GF-D8 (cell line): ENCODE data around the gene SKP1.

Source experiments
- DNase-seq: peaks from one replicate; lab custom pipeline; 2025; lab: John Stamatoyannopoulos, UW

Gene SKP1

DNA sequence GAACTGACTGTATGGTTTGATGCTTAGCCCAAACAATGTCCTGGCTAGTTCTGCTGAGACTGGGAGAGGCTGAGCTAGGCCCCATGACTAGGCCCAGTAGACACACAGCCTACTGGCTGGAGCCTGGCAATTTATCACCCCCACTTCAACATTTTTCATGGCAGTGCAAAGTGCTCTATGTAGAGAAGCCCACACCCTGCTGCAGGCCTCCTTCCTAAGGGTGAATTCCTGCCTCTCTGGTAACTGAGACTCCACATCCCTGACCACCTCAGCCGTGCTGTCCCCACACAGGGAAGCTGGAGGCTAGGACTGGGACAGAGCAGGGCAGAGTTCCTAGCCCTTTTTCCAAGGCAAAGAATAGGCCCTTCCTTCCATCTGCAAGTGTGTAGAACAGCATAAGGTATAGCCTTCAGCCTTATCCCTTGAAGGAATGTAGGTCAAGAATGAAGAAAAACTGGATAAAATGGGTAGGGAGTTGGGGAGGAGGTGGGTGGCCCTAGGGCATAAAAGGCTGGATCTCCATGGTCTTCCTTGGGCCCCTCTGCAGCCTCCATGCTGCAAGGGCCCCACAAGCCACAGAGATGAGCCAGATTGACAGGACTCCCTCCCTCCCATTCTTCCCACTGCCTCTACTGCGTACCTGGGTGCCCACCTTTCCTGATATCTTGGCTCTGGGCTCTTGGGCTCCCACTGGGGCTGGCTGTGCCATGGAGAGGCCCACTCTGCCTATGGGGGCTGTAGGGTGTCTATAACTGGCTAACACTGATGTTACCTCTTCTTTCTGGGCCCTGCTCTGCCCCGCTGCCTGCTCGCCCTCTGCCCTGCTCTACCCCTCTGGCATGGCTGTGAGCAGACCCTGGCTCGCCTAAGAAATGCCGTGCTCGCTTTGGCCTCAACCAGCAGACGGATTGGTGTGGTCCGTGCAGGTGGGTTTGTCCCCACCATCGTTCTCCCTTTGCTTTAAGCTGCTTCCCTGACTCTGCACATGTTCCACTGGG, 32.5 kb downstream of the SKP1 start:
- DNase-seq, result no peak

DNA sequence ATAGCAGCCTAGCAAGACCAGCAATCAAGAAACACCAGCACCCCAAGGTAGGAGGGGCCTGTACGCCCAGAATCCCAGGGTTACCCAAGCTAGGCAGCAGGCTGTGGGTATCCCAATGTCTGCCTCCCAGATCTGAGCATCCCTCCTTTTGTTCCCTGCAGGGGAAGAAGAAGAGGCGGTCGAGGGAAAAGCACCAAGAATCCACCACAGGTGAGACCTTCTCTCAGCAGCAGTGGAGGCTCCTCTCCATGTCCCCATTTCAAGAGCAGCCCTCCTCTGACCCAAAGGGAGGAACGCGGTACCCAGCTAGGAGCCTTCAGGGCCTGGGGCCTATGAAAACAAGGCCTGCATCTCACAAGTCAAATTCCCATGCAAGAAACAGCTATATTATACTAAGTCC, 33.3 kb downstream of the SKP1 start:
- DNase-seq, result no peak

DNA sequence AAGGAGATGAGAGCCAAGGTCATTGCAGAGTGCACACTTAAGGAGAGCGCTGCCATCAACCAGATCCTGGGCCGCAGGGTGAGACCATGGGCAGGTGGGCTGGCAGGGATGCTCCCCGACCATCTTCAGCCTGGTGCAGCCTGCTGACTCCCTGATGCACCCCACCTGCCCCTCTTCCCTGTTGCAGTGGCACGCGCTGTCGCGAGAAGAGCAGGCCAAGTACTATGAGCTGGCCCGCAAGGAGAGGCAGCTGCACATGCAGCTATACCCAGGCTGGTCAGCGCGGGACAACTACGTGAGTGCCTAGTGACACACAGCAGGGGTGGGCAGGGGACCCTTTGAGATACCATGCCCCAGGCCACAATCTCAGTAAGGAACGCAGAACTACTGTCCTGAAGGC, 33.9 kb downstream of the SKP1 start:
- no peak for DNase-seq

DNA sequence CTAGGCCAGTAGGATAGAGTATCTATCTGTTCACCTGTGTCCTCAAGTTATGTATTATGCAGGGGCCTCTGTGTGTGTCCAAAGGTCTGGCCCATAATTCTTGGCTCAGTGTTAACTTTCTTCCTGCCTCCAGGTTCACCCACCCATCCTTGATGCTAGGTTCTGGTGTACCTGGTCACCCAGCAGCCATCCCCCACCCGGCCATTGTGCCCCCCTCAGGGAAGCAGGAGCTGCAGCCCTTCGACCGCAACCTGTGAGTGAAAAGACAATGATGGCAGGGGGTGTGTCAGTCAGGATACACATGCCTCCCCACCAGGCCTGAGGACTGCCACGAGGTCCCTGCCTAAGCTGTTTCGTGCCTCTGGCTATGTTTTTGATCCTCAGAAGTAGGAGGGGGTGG, 34.7 kb downstream of the SKP1 start:
- no peak for DNase-seq

DNA sequence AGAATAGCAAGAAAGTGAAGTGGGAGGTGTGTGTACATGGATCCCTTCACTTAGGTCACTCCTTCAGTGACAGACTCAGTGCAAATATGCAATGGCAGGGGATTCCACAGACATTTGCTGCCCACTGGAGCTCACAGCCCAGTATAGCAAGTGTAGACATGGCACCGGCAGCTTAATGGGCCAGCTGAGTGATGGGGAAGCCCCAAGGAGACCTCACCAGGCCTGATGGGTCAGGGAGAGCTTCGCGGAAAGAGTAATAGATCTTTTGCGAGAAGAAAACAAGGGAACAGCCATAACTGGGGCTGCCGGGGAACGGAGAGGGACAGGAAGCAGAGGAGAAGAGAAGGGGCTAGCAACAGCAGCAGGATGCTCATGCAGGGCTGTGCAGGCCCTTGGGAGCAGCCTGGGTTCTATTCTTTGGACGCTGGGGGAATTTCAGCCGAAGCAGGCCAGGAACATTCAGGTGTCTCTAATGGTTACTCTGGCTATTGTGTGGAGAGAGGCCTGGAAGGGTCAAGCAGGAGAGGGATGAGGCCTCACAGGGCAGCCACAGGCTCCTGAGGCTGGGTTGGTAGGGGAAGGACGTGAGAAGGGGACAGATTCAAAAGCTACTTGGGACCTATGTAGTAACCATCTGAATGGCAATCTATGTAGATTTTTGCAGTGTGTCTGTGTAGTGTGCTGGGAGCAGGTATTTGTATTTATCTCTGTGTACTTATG, 35.3 kb downstream of the SKP1 start:
- no peak for DNase-seq

DNA sequence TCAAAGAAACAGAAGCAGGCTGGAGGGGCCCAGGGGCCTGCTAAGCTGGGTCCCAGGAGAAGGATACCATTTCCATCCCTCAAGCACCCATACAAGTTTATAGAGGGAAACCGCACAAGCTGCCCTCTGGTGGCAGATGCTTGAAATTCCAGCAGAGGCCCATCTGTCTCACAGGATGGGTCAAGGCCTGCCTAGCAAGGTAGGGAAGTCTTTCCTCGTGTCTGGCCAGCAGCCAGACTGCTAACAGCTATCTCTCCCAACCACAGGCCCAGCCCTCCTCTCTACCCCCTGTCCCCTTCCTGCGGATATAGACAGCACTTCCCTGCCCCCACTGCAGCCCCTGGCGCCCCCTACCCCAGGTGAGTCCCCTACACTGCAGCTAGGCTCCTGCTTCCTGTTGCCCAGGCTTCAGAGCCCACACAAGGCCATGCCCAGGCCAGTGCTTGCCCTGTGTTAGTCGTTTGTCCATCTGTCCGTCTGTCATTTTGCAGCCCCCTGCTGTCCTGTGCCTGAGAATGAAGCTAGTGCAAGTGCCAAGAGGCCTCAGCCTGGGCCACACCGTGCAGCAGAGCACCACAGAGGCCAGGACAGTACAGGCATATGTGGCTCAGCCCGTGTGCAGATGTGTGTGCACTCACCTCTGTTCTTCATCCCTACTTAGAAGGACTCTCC, 36.1 kb downstream of the SKP1 start:
- DNase-seq, result peak; percentile 24

DNA sequence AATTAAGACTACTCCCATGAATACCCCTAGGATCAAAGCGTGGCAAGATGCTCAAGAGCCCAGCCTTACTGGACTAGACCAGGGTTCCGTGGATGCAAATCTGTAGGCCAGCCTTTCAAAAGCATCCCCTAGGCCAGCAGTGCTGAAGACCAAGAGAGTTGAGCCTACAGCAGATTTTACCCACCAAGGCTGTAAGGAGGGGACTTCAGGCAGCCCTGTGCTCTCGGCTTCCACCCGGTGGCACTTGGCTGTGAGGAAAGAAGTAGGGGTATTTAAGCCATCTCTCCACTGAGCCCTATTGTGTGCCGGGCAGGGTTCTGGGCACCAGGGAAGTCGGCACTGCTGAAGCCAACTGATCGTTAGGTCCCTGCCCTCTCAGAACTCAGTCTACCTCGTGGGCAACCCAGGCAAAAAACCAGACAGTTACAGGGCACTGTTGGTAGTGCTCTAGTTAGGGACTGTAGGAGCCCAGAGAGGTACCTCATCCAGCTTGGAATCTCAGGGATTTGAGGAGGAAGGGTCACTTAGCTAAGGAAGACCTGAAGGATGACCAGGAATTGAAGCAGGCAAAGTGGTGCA, 36.8 kb downstream of the SKP1 start:
- DNase-seq, result no peak

DNA sequence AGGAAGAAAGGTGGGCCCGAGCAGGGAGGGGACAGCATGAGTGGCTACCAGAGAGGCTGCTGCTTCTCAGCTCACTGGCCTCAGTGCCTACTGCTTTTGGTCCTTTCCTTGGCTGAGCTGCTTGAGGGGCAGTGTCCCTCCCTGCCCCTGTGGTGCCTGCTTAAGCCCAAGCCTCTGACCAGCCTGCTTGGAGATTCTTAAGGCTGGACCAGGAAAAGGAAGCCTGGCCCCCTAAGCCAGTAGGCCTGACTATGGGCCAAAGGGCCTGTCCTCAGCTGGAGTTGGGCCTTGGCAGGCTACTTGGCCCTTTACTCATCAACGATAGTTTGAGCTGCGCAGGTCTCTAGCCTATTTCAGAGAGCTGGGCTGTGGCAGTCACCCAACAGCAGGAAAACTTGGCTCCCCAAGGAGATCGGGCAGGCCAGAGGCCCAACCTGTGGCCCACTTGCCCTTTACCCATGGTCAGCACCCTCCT, 37.3 kb downstream of the SKP1 start:
- no peak for DNase-seq

DNA sequence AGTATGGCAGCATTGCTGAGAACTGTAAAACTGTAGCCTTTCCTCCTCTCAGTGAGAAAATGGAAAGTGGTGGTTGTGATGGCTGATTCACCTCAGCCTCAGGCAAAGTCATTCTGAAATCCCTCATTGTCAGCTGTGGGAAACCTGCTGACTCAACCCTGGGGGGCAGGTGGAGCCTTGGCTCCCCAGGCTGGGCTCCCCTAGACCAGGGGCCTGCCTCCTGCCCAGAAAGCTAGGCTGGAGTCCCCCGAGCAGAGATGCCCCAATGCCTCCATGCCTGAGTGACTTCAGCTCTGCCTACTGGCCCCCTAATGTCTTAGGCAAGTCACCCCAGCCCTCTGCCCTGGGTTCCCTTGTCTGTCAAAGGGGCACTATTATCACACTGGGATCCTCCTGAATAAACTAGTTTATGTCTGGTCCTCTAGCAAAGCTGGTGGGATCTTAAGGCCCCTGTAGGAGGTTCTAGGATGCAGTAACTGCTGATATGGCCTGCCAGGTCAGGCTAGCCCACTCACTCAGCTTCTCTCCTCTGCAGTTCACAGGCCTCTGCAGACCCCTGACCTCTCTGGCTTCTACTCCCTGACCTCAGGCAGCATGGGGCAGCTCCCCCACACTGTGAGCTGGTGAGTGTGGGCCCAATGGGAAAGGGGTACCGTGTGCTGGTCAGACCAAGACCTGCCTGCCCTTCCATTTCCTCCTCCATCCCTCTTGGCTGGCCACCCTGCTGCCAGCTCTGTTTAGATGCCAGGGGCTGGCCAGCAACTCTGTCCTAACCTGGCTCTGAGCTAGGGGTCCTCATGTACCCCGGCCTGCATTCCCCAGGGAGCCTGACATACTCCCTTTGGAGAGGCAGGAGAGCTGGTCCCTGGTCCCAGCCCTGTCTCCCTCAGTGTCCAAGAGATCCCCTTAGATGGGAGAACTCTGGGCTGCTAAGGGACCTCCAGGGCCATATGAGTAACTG, 38.1 kb downstream of the SKP1 start:
- DNase-seq, result no peak

DNA sequence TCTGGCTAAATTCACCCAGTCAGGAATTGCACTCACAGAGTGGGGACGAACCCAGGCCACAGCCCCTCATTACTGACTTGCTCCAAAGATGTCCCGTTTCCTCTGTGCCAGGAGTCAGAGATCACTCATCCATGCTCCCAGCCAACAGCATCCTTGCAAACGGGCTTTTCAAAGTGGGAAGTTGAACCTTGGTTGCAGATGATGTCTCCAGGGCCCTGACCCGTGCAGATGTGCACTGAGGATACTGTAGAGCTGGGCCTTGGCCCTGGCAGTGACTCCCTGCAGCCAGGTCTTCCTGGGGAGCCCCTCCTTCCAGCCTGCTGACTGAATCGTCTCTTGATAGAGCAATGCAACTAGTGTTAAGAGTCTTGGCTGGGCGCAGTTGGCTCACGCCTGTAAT, 40.0 kb downstream of the SKP1 start:
- DNase-seq, result no peak

DNA sequence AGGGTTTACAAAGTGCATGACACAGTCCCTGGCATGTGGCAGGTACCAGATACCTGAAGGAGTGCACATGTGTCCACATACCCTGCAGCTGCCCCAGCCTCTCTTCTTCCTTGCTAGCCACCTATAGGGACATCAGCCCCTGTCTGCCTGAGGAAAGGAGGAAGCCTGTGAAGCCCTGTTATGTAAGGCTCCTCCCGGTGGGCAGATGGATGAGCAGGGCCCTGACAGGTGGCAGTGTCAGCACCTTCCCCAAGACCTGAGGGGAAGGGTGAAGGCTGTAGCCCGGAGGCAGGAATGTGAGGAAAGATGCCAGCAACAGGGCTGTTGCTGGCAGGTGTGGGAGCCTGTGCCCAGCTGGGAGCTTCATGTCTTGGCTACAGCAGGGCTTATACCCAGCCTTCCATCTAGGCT, 40.5 kb downstream of the SKP1 start:
- DNase-seq, result no peak

DNA sequence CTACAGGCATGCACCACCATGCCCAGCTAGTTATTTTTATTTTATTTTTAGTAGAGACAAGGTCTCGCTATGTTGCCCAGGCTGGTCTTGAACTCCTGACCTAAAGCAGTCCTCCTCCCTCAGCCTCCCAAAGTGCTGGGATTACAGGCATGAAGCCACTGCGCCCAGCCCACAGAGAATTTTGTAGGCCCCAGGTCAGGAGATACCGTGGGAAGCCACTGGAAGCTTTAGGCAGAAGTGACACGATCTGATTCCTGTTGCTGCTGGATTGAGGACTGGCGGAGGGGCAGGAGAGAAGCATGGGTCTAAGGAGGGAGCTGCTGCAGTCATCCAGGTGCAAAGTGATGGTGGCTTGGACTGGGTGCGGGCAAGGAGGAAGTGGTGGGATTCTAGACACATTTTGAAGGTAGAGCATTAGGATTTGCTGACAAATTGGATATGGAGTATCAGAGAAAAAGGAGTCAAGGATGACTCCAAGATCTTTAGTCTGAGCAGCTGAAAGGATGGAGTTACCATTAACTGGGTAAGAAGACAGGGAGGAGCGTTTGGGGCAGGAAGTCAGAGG, 41.6 kb downstream of the SKP1 start:
- DNase-seq, result no peak

DNA sequence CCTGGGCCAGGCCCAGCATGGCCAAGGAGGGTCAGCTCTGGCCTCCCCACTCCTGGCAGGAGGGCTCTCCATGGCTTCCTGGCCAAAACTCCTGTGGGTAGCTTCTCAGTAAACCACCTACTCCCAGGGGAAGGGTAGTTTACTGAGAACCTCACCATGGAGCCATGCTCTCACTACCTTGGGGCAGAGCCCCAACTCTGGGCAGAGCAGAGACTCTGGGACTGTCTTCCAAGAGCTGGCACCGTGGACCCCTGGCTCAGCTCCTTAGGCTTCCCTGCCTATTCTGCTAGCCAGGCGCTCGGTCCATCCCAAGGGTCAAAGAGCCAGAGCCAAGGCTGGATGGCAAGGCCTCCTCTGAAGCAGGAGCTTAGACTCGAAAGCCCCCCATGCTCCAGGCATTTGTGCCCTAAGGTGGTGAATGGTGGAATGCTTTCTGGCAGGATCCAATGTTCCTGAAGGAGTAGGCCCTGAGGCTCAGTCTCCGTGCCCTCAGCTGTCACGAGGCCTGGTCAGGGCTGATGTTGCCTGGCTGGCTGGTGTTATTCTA, 42.7 kb downstream of the SKP1 start:
- no peak for DNase-seq

DNA sequence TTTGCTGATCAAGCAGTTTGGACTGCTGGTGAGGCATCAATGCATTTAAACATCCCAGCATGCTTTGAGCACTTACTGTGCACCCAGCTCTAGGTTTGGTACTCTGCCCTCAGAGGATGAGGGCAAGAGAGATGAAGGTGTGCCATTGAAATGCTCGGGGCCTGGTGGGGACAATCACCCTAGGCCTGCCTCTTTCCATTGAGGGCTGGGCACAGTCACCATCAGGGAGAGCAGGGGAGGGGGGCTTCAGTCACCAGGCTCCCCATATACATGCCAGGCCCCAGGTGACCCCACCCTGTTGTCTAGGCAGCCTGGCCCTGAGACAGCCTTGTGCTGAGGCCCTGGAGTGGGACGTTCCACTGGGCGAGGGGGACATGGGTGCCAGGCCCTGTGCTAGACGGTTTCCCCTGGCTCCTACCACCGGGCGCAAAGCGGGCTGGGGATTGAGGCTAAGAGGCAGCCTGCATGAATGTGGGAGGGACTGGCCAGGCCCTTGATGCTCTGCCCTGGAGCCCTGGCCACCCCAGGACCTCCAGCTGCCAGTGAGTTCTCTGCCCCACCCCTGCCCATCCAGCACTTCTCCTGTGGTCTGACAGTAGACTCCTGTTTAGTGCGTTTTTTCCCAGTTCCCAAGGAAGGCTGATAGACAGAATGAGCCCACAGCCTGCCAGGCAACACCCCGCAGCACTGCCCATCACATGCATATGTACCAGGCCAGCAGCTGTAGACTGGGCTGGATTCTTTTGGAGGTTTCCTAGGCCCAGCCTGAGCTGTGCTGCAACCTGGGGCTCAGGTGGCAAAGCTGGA, 43.4 kb downstream of the SKP1 start:
- DNase-seq, result no peak

DNA sequence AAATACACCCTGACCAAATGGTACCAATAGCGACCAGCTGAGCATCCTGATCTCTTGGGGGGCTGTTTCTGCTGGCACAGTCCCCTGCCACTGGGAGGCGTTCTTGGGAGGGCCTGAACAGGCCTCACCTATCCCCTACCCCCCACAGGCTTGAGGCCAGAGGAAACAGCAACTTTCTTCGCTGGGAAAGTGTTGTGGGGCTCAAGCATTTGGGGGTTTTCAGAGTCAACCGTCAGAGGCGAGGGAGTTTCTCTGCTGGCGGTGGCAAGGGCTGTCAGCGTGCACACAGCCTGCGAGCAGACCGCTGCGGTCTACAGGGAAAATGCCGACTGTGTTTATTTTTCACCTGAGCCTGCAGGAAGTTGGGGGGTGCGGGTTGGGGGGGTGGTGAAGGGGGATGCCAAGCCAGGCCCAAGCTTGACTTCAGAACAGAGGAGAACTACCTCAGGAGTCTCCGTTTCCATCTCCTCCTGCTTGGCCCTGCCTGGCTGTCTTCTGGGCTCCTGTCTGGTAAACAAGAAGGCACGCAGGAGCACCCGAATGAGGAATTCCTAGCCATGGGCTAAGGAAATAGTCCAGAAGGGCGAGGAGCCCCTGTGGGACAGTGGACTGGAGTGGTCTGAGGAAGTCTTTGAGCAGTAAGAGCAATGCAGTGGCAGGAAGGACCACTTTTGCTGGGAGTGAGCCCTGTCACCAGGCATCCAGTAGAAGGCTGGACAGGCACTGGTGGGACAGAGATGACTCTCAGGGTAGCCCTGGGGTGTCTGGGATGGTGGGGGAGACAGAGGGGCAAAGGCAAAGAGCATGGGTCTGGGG, 44.2 kb downstream of the SKP1 start:
- no peak for DNase-seq

DNA sequence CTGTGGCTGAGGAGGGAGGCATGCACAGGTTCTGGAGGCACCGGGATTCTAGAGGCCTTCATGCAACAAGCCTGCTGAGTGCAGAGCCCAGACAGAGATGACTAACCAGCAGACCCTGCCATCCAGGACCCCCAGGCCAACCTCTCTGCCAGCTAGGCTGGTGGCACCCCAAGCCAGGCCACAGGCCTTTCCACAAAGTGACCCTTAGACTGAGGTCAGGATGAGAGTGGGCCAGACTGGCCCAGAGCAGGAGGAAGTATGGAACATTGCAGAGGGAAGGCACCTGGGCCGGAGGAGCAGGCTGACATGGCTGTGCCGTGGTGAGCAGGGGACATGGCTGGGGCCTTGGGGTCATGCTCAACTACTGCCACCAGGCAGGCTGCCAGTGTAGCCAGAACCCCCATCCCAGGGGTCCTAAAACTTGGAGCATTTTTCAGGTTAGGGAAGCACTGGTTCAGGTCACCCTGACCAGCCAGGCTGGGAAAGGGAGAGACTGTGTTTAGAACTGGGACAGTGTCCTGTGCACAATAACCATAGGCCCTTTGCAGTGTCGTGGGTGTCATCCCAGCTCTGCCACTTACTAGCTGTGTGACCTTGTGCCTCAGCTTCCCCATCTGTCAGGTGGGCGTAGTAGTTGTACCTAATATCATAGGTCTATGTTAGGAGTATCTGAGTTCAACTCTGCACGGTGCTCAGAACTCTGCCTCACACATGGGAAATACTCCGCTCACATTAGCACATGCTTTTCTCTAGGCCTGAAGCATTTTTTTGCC, 45.0 kb downstream of the SKP1 start:
- no peak for DNase-seq

DNA sequence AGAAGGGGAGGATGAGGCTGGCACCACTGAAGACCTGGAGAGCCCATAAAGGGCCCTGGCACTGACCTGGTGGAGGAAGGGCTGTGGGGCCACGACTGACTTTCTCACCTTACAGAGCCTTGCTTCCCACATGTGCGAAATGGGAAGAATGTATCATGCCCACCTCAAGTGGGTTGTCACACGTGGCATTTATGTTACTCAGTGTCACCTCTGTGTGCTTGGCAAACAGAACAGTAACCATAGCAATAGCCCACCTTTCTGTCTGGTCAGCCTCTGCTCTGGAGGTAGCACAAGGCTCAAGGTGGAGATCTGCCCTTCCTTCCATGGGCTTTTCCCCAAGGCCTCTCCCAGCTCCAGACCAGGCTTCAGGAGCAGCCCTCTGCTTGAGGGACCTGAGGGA, 45.6 kb downstream of the SKP1 start:
- no peak for DNase-seq
